GM19463 (cell line): Measurements from ENCODE around the gene GRHPR.
"Not testable (repeated sequence)": the region's sequence is repeated elsewhere in the genome, so short reads cannot be mapped to it uniquely, and the experiment has no call there.

Experiments used
- ATAC-seq: cut with Tn5 transposase; IDR thresholded peaks from one replicate; pipeline ENCODE4 v1.9.1; 2021; ENCODE audit warnings: mild to moderate bottlenecking, moderate library complexity; ENCODE audit not compliant: unreplicated experiment

The GRHPR gene

DNA sequence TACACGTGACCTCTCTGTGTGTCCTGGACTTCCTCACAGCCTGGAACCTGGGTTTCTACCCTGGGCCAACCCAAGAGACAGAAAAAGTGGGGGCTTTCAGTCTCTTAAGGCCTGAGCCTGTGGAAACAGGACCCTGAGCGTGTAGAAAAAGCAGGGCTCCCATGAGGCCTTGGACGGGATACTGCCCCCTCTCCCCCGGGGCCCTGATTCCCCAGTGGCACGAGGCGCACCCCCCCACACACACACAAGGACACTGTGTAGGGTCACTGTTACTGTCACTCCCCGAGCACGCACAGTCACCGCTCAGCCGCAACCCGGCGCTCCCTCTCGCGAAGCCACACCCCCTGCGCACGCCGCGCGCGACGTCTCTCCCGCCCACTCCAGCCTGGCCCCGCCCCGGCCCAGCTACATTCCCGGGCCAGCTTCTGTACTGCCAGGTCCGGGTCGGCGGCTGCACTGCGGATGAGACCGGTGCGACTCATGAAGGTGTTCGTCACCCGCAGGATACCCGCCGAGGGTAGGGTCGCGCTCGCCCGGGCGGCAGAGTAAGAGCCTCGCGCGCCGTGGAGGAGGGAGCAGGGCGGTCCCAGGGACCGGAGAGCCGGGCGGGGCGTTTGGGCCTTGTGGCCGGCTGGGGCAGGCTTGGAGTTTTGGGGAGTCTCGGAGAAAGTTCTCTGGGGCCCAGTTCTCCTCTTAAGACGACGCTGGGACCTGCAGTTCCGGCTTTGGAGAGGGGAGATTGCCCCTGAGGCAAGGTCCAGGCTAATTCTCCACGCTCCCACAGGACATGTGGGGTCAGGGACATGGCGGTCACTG, at the start of gene GRHPR:
Gene GRHPR (plus strand): TSS at position 408 of the 816 bp plus-strand sequence. CDS start 55 bp downstream, at position 463.
- peak; percentile 91 for ATAC-seq

DNA sequence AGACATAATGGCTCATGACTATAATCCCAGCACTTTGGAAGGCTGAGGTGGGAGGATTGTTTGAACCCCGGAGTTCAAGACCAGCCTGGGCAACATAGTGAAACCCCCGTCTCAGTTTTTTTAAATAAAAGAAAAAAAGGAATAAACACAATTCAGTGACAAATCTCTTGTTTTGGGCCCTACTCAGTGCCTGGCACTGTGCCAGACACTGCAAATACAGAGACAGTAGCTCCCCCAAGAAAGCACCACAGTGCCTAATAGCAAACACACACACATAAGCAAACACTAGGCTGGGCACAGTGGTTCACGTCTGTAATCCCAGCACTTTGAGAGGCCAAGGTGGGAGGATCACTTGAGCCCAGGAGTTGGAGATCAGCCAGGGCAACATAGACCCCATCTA, 49.7 kb upstream of the GRHPR start:
- ATAC-seq, result no peak

DNA sequence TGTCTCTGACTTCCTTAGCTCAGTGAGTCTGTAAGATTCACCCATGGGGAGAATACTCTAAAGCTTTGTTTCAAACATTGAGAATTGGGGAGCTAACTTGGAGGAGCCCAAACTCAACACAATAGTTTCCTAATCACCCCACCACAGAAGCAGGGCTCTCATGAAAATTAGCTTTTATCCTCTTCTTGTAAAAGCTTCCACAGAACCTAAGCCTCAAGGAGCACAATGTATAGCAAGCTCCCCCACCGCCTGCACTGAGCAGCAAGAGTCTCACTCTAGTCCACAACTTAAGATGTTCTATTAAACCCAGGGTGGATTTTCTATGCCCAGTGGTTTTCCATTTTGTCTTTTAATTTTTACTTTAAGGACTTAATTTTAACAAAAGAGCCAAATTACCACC, 48.9 kb upstream of the GRHPR start:
- ATAC-seq, result no peak

DNA sequence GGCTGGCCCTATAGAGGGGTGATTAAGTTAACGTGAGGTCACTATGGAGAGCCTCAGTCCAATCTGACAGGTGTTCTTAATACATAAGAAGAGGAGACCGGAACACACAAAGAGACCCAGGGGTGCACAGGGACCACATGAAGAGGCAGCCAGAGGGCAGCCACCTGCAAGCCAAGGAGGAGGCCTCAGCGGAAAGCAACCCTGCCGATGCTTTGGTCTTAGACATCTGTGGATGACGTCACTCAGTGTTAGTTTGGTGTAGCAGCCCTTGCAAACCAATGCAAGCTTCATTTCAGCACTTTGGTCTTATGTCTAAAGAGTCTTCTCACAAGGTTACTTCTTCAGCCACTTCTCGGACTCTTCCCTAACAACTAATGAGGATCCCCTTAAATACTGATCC, 47.6 kb upstream of the GRHPR start:
- ATAC-seq, result peak; percentile 41

DNA sequence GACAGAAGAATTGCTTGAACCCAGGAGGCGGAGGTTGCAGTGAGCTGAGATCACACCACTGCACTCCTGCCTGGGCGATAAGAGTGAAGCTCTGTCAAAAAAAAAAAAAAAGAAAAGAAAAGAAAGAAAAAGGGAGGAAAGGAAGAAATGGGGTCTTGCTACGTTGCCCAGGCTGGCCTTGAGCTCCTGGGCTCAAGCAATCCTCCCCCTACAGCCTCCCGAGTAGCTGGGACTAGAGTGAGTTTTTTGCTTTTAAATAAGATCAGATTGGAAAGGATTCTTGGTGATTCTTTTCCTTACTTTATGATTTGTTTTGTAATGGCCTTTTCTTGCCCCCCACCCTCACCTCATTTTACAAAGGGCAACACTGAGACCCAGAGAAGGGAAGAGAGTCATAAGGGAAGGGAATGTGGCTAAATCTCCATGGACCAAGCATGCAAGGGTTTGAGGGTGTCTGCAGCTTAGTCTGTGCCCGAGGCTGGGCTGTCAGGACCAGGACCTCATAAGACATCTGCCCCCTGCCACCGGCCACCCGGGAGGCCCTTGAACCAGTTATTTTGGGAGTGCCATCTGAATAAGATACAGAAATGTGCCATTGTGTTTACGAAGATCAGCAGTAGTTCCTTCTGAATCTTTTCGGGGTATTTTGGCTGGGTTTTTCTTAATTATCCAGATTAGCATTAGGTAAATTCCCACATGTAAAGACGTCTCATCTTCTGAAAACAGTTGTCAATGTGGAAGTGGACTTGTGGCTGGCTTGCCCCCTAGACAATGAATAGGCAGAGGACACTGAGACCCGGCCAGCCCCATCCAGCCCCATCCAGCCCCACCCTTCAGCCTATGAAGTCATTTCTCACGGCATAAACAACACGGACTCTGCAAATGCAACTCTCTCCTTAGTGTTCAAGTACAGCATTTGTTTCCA, 44.5 kb upstream of the GRHPR start:
- ATAC-seq, result peak; percentile 32

DNA sequence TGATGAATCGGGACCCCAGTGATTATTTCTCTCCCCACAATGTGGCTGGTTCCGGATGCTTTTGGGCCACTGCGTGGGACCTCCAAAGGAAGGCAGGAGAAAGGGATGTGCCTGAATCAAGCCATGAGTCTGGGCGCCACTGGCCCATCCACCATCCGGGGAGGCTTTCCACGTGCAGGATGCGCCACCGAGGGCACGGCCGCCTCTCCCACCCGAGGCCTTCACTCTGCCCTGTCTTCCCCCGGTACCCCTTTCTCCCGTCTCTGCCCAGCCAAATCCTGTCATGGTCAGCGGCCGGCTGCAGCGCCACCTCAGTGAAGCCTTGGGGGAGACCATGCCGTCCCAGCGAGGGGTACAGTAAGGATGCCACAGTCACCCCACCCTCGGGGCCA, 43.9 kb upstream of the GRHPR start:
- no peak for ATAC-seq

DNA sequence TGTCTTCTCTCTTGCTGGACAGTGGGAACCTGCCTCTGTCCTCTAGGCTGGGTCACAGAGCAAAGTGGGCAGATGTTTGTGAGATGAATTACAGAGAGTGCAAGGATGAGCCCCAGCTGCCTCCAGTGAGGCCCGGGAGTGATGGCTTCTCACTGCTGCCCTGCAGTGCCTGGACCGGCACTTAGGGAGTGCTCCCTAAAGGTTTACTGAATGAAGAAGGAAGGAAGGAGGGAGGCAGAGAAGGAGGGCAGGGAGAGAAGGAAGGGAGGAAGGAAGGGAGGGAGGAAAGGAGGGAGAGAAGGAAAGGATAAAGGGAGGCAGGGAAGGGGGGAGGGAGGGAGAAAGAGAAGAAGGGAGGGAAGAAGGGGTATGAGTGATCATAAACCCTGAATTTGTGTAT, 42.7 kb upstream of the GRHPR start:
- no peak for ATAC-seq

DNA sequence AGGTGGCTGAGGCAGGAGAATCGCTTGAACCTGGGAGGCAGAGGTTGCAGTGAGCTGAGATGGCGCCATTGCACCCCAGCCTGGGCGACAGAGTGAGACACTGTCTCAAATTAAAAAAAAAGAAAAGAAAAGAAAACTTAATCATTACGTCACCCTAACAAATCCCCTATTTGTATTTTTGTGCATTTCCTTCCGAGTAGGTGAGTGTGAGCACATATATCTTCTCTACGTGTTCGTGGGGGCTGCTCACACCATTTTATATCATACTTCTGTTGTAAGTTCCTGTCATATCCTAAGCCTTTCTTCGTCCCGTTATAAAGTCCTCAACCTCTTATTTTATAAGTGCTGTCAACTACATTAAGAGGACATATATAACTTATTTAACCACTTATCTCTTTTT, 41.9 kb upstream of the GRHPR start:
- ATAC-seq, result no peak

DNA sequence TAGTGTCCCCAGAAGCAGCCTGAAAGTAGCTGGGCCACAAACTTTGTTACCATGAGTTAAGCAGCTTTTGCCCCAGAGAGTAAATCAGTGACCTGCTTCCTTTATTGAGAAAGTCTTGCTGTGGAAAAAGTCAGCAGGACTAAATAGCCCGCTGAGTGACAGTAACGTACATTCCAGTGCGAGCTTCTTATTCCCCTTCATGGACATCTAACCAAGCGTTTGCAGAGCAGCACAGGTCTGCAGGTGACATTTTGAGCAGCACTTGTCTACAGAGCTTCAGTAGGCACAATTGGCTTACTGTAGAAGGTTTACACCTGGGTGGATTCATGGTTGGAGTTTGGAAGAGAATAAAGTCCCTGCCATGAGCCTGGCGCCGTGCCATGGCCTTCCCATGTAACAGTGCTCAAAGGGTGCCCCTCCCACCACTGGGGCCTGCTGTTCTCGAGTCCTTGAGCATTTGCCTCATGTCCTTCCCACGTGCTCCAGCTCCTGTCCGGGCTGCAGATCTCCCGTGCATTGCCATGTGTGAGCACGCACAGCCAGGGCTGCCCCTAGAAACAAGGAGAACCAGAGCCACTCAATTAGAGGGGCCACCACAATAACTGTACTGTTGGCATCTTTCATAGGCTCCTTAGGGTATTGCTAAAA, 41.3 kb upstream of the GRHPR start:
- ATAC-seq, result no peak

DNA sequence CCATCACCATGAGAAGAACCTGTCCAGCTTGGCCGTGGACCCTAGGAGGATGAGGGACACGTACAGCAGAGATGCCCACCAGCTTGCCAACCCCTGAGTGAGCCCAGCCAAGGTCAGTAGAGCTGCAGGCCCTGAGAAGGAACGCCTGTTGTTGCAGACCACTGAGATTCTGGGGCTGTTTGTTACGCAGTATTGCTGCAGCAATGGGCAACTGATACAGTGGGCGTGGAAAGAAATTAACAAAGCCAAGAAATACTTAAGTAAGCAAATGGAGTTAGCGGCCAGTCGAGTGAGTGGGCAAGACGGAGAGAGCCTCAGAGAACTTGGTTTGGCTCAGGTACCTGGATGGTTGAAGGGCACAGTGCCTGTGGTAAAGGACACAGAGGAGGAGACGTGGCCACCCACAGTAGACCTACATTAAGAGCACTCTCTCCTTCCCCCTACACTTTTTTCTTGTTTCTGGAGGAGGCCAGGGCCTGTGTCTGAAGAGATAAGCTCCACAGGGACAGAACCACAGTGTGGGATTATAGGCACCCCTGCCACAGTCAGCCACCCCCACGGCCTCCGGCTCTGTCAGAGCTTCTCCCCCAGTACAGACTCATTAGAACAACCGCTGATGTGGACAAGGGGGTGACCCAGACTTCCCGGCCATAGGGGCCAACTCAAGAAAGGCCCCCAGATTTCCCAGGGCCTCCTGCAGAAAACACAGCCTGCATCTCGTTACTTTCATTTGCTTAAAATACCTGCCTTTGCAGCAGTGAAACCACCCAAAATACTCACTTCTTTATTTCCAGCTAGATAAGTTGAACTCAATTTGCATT, 40.1 kb upstream of the GRHPR start:
- ATAC-seq, result peak; percentile 39

DNA sequence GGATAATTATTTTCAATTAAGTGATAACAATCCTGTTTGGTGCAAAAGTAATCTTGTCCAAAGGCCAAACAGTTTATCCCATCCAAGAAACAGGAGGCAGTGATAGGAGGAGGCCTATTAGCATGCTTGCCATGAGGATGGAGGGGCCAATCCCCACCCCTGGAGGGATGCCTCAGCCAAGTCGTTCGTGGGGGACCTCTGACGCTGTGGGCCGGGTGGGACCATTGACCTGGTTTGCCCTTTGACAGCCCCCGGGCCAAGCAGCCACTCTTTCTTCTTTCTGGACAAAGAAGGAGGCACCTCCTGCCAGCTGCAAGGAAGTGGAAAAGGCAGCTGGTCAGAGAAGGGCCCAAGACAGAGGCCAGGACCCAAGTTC, 39.5 kb upstream of the GRHPR start:
- ATAC-seq, result peak; percentile 18

DNA sequence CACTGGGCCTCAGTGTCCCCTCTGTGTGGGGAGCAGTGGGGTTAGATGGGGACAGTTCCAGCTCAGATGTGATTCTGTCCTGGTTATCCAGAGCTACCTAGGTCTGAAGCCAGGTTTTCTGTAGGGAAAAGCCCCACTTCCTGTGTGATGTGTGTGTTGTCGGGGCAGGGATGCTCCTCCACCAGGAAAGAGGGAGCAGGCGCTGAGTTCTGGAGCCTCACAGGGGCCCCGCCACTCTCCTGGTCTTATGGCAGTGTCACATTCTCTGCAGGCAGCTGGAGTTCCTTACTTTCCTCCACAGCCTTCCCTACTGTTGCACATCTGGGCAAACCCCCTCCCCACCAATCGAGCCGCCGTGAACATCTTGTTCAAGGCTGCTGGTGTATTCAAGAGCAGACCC, 39.1 kb upstream of the GRHPR start:
- no peak for ATAC-seq

DNA sequence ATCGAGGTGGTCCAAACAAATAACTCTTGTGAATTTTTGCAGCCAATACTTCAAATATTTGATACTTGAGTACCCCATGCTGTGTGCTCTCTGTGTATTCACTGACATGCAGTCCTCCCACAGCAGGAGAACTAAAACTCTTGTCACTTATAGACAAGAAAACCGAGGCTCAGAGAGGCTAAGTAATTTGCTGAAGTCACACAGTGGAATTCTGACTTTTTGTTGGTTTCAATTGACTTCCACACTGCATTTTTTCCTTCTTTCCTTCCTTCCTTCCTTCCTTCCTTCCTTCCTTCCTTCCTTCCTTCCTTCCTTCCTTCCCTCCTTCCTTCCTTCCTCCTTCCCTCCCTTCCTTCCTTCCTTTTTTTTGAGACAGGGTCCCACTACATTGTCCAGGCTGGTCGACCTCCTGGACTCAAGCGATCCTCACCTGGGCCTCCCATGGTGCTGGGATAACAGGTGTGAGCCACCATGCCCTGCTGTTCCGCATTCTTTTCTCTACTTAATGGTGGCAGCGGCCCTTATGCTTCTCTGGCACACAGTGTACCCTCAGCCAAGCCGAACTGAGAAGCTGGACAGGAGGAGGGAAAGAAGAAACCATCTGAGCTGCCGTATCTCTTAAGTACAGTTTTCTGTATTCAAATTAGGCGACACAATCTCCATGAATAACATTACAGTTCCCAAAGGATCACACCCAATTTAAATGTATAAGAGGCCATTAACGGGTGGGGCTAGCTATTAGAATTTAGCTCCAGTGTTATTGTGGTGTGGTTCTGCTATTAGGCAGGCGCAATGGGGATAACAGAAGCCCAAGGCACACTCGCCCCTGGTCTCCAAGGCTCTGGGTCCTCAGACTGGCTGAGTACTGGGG, 38.4 kb upstream of the GRHPR start:
- no peak for ATAC-seq

DNA sequence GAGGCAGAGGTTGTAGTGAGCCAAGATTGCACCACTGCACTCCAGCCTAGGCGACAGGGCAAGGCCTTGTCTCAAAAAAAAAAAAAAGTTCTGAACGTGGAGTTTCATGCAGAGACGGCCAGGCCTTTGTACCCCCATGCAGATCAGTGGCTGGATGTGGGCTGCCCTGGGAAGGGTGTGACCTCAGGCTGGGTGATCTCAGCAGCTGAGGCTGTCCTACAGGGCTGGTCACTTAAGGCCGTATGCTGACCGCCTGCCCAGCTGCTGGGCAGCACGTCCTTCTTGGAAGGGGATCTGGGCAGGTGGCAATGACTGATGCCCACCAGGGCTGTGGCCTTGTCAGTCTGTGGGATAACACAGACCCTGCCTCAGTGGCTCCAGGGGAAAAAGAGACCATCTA, 37.2 kb upstream of the GRHPR start:
- no peak for ATAC-seq

DNA sequence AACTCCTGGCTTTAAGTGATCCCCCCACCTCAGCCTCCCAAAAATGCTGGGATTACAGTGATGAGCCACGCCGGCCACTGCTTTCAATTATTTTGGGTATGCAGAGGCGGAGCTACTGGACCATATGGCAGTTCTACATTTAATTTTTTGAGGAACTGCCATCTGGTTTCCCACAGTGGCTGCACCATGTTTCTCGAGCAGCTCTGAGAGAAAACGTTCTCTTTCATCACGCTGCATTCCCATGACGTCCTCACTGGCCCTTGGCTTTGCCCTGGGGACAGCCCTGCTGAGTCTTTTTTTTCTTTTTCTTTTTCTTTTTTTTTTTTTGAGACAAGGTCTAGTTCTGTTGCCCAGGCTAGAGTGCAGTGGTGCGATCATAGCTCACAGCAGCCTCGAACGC, 35.5 kb upstream of the GRHPR start:
- ATAC-seq, result no peak

DNA sequence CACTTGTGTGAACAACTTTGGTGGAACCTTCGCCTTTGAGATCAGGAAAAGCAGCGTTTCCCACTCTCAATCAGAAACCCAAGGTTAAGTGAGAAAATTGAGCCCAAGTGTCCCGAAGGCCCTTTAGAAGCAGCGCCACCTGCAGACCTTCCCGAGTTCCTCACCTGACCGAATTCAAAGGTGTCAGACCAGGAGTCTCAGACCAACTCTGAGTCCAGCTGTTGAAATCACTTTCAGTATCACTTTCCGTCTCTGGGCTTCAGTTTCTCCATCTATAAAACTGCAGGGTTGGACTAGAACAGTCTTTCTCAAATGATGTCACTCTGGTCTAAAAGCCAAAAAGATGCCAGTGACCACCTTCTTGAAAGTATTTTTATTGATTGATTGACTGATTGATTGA, 31.7 kb upstream of the GRHPR start:
- ATAC-seq, result peak; percentile 97

DNA sequence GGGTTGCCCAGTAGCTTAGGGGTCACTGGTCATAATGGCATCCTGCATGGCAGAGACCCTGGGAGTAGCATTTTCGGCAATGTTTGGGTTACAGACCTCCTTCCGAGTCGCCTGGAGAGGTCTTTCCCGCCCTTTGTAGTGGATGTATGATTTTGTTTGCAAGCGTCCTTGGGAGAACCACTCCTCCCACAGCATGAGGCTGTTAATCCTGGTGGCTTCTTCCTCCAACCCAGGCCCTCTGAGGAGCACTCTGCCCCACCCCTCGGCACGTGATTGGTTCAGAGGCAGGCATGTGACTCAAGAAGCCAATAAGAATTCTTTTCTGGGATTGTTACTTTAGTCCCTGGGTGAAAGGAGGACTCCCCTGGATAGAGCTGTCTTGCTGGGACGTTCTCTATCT, 30.2 kb upstream of the GRHPR start:
- no peak for ATAC-seq

DNA sequence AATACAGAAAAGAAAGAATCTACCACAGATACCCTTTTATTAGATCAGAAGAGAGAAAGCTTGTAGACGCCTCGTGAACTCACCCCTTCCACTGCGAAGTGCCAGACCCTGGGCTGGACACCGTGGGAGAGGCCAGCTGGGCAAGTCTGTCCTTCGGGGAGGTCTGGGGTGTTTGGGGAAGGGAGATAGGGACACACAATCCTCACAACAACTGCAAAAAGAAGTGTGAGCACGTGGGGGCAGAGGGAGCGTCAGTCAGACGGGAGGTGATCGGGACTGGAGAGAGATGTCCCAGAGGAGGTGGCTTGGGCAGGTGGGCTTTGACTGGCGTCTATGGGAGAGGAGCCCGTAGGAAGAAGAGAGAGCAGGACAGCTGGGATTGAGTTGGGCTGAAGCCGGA, 27.3 kb upstream of the GRHPR start:
- ATAC-seq, result no peak

DNA sequence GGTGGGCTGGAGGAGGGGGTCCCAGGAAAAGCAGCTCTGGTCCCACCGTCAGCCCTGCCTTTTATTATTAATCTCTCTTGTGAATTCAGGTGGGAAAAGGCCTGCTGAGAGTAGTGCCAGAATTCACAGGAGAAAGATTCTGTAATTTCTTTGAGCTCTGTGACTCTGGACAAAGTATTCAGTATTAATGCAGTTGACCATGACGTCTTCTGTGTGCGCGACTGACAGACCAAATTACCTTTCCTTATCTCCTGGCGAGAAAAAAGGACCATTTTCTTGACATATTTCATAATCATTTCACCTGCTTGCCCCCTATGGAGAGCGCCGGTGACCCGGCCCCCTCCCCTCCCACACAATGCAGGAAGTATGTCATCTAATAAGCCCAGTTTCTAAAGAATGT, 26.8 kb upstream of the GRHPR start:
- ATAC-seq, result no peak

DNA sequence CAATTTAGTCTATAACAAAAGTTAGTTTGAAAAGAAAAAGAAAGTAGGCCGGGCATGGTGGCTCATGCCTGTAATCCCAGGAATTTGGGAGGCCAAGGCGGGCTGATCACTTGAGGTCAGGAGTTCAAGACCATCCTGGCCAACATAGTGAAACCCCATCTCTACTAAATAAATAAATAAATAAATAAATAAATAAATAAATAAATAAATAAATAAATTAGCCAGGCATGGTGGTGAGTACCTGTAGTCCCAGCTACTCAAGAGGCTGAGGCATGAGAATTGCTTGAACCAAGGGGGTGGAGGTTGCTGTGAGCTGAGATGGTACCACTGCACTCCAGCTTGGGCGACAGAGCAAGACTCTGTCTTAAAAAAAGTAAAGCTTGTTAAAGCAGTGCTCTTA, 24.5 kb upstream of the GRHPR start:
- not testable (repeated sequence) for ATAC-seq
